Activated CD8-positive, alpha-beta T cell treated with anti-CD3 and anti-CD28 coated beads, Interleukin-2, amount 10 ng/mL, durations not matched to agents 7 days and 5 days (primary cell): ENCODE measurements around the gene FAM131C. TPM values are rescaled to one million over a fixed set of nuclear protein-coding genes. Genes with fewer than 3 reads are reported as not detected.
"Not testable (repeated sequence)": the region's sequence is repeated elsewhere in the genome, so short reads cannot be mapped to it uniquely, and the experiment has no call there.

ENCODE experiments used
- ATAC-seq: fragments of 150-1000 bp; cut with Tn5 transposase; one replicate; pipeline ENCODE4 v1.10.0; 2021; ENCODE audit warnings: moderate library complexity
- CTCF ChIA-PET: fragments of 350-600 bp; sonication (Branson Sonifier 250); formaldehyde crosslinking; loops from one replicate; lab custom pipeline; 2021; ENCODE audit warnings: antibody characterized with exemption; lab: Charles Lee
- POLR2A ChIA-PET: fragments of 350-600 bp; sonication (Branson Sonifier 250); formaldehyde crosslinking; loops from one replicate; lab custom pipeline; 2021; ENCODE audit warnings: antibody characterized with exemption; lab: Charles Lee
- DNase-seq: peaks from one replicate; pipeline ENCODE4 v3.0.0-alpha.2; 2020
- H3K27ac Mint-ChIP-seq: one replicate; pipeline ENCODE4 v1.8.0; 2021; ENCODE audit warnings: mild to moderate bottlenecking, mixed read lengths
- H3K27me3 Mint-ChIP-seq: one replicate; pipeline ENCODE4 v1.8.0; 2021; ENCODE audit warnings: low read depth, mixed read lengths
- H3K36me3 Mint-ChIP-seq: one replicate; pipeline ENCODE4 v1.8.0; 2021; ENCODE audit warnings: low read depth, mixed read lengths
- H3K4me1 Mint-ChIP-seq: one replicate; pipeline ENCODE4 v1.8.0; 2021; ENCODE audit warnings: low read depth, mixed read lengths
- H3K4me3 Mint-ChIP-seq: one replicate; pipeline ENCODE4 v1.8.0; 2021; ENCODE audit warnings: mild to moderate bottlenecking, mixed read lengths
- H3K9me3 Mint-ChIP-seq: one replicate; pipeline ENCODE4 v1.8.0; 2022; ENCODE audit warnings: mixed read lengths; ENCODE audit not compliant: insufficient read depth
- total RNA-seq, 2 experiments: library from RNA; stranded (reverse); gene quantifications; one replicate each; pipeline ENCODE4 v1.2.3, GENCODE V29; 2021

The FAM131C gene
- total RNA-seq, 2 experiments from 2014 or later = 6.0 to 6.1 TPM

GRCh38 chr1:16043521-16043920, 29.9 kb downstream of the FAM131C start, which contains the start of gene CLCNKB:
Gene CLCNKB, plus strand, starts transcription at chr1:16043782. Its CDS starts 711 bp downstream, at chr1:16044493.
- ChIA-PET CTCF (no interaction called here), POLR2A (no interaction called here)
- H3K4me1 Mint-ChIP-seq = no peaks in the 10 kb centered on the region

GRCh38 chr1:16042654-16043053, 30.8 kb downstream of the FAM131C start:
- POLR2A ChIA-PET, H3K9me3 Mint-ChIP-seq, H3K4me1 Mint-ChIP-seq, H3K4me3 Mint-ChIP-seq, DNase-seq, H3K27me3 Mint-ChIP-seq, H3K27ac Mint-ChIP-seq, ATAC-seq, H3K36me3 Mint-ChIP-seq, CTCF ChIA-PET: not testable (repeated sequence)

More at GRCh38 chr1:16043521-16043920, 29.9 kb downstream of the FAM131C start, which contains the start of gene CLCNKB:
- H3K9me3 Mint-ChIP-seq = no peaks in the 10 kb centered on the region
- DNase-seq = no peak
- no peak within 1 kb of the TSS for H3K27ac Mint-ChIP-seq
- no peak within 1 kb of the TSS for H3K4me3 Mint-ChIP-seq
- H3K27me3 Mint-ChIP-seq = peaks cover 3% of the 10 kb centered on the region
- H3K36me3 Mint-ChIP-seq = no peaks in the 10 kb centered on the region
- ATAC-seq = no peak

- no peaks in the 10 kb centered on the region for H3K9me3 Mint-ChIP-seq
- H3K27ac Mint-ChIP-seq = no peak overlapping the region
- H3K36me3 Mint-ChIP-seq = no peaks in the 10 kb centered on the region
- POLR2A ChIA-PET = no interaction called here
- CTCF ChIA-PET = no interaction called here
- DNase-seq (no peak), ATAC-seq (no peak)
- H3K4me3 Mint-ChIP-seq = no peak overlapping the region
- no peaks in the 10 kb centered on the region for H3K4me1 Mint-ChIP-seq
- peaks cover 2% of the 10 kb centered on the region for H3K27me3 Mint-ChIP-seq
Measured at GRCh38 chr1:16042096-16042495, 31.4 kb downstream of the FAM131C start.

- Mint-ChIP-seq H3K4me1 (no peaks in the 10 kb centered on the region), H3K4me3 (no peak overlapping the region), H3K27ac (no peak overlapping the region), H3K9me3 (no peaks in the 10 kb centered on the region), H3K36me3 (no peaks in the 10 kb centered on the region), H3K27me3 (peaks cover 2% of the 10 kb centered on the region)
- CTCF ChIA-PET = no interaction called here
- POLR2A ChIA-PET = no interaction called here
- DNase-seq = no peak
- ATAC-seq = no peak
Measured at GRCh38 chr1:16041200-16041599, 32.3 kb downstream of the FAM131C start.

- CTCF ChIA-PET = not testable (repeated sequence)
Measured at GRCh38 chr1:16039871-16040270, 33.6 kb downstream of the FAM131C start.

GRCh38 chr1:16038620-16038912, 34.9 kb downstream of the FAM131C start:
- Mint-ChIP-seq H3K36me3 (no peaks in the 10 kb centered on the region), H3K9me3 (no peaks in the 10 kb centered on the region), H3K27me3 (peaks cover 2% of the 10 kb centered on the region), H3K4me3 (no peak overlapping the region), H3K4me1 (no peaks in the 10 kb centered on the region), H3K27ac (no peak overlapping the region)
- ChIA-PET POLR2A (interaction anchor here (1.1 kb wide), 1 partner anchor 19 kb away, joined by 3 read pairs; no protein-coding TSS in a partner anchor), CTCF (no interaction called here)
- DNase-seq (no peak), ATAC-seq (no peak)

More at GRCh38 chr1:16039871-16040270, 33.6 kb downstream of the FAM131C start:
- H3K27me3 Mint-ChIP-seq, DNase-seq, H3K27ac Mint-ChIP-seq, H3K9me3 Mint-ChIP-seq, ATAC-seq, H3K36me3 Mint-ChIP-seq, H3K4me3 Mint-ChIP-seq, H3K4me1 Mint-ChIP-seq, POLR2A ChIA-PET: not testable (repeated sequence)

- H3K4me1 Mint-ChIP-seq, ATAC-seq, H3K27me3 Mint-ChIP-seq, POLR2A ChIA-PET, H3K27ac Mint-ChIP-seq, DNase-seq, H3K4me3 Mint-ChIP-seq, H3K9me3 Mint-ChIP-seq, H3K36me3 Mint-ChIP-seq: not testable (repeated sequence)
- CTCF ChIA-PET = interaction anchor here (1.1 to 1.4 kb wide), 2 partner anchors 29 to 245 kb away, joined by 3 read pairs; no protein-coding TSS in a partner anchor
Measured at GRCh38 chr1:16036461-16036860, 37.0 kb downstream of the FAM131C start.

- H3K36me3 Mint-ChIP-seq, POLR2A ChIA-PET, DNase-seq, H3K9me3 Mint-ChIP-seq, H3K27ac Mint-ChIP-seq, H3K27me3 Mint-ChIP-seq, H3K4me3 Mint-ChIP-seq, ATAC-seq, H3K4me1 Mint-ChIP-seq, CTCF ChIA-PET: not testable (repeated sequence)
Measured at GRCh38 chr1:16033103-16033632, 40.3 kb downstream of the FAM131C start.

- DNase-seq (peak; percentile 68), ATAC-seq (peak; percentile 69)
- Mint-ChIP-seq H3K27me3 (peaks cover 4% of the 10 kb centered on the region), H3K27ac (no peak overlapping the region), H3K9me3 (no peaks in the 10 kb centered on the region), H3K36me3 (no peaks in the 10 kb centered on the region), H3K4me1 (peaks cover 2% of the 10 kb centered on the region), H3K4me3 (no peak overlapping the region)
- ChIA-PET CTCF (interaction anchor here (1.6 kb wide), 1 partner anchor 240 kb away, joined by 3 read pairs; no protein-coding TSS in a partner anchor), POLR2A (no interaction called here)
Measured at GRCh38 chr1:16032388-16033102, 40.9 kb downstream of the FAM131C start.

GRCh38 chr1:16031551-16031950, 41.9 kb downstream of the FAM131C start:
- H3K4me3 Mint-ChIP-seq = no peak overlapping the region
- H3K9me3 Mint-ChIP-seq = no peaks in the 10 kb centered on the region
- peaks cover 2% of the 10 kb centered on the region for H3K4me1 Mint-ChIP-seq
- no peaks in the 10 kb centered on the region for H3K36me3 Mint-ChIP-seq
- peaks cover 2% of the 10 kb centered on the region for H3K27me3 Mint-ChIP-seq
- CTCF ChIA-PET = interaction anchor here (1.6 kb wide), 1 partner anchor 239 kb away, joined by 3 read pairs; no protein-coding TSS in a partner anchor
- DNase-seq = no peak
- no peak overlapping the region for H3K27ac Mint-ChIP-seq
- ATAC-seq = no peak
- POLR2A ChIA-PET = no interaction called here

- ATAC-seq = no peak
Measured at GRCh38 chr1:16029288-16029687, 44.2 kb downstream of the FAM131C start.

GRCh38 chr1:16029003-16029268, 44.5 kb downstream of the FAM131C start:
- ATAC-seq, H3K27ac Mint-ChIP-seq, H3K36me3 Mint-ChIP-seq, H3K9me3 Mint-ChIP-seq, H3K4me1 Mint-ChIP-seq, H3K4me3 Mint-ChIP-seq, DNase-seq, CTCF ChIA-PET, H3K27me3 Mint-ChIP-seq: not testable (repeated sequence)
- POLR2A ChIA-PET = interaction anchor here (0.9 kb wide), 1 partner anchor 9 kb away, joined by 5 read pairs; no protein-coding TSS in a partner anchor

More at GRCh38 chr1:16029288-16029687, 44.2 kb downstream of the FAM131C start:
- H3K4me1 Mint-ChIP-seq = peaks cover 2% of the 10 kb centered on the region
- H3K9me3 Mint-ChIP-seq = no peaks in the 10 kb centered on the region
- H3K36me3 Mint-ChIP-seq = no peaks in the 10 kb centered on the region
- no peak for DNase-seq
- H3K27ac Mint-ChIP-seq = no peak overlapping the region
- CTCF ChIA-PET = no interaction called here
- H3K4me3 Mint-ChIP-seq = no peak overlapping the region
- POLR2A ChIA-PET = no interaction called here
- peaks cover 2% of the 10 kb centered on the region for H3K27me3 Mint-ChIP-seq
